Immature natural killer cell (primary cell): ENCODE data around the gene ZMYND11. TPM values are rescaled to one million over a fixed set of nuclear protein-coding genes. Genes with fewer than 3 reads are reported as not detected.
A peak's percentile ranks its signal among the peaks of the same experiment; 100 is the strongest.

ENCODE experiments used
- DNase-seq, 3 donors: peaks; one replicate each; pipeline ENCODE4 v3.0.0; 2022; ENCODE audit warnings: mixed read lengths in 1 of 3
- H3K27ac Mint-ChIP-seq, 6 donors: one replicate each; pipeline ENCODE4 v1.8.0; 2020; ENCODE audit warnings: mixed read lengths in 6 of 6, mild to moderate bottlenecking in 5 of 6, inconsistent platforms in 4 of 6, moderate library complexity in 3 of 6
- H3K27me3 Mint-ChIP-seq, 3 donors: one replicate each; pipeline ENCODE4 v1.8.0; 2020 to 2021; ENCODE audit warnings: low read depth in 3 of 3, mild to moderate bottlenecking in 3 of 3, mixed read lengths in 3 of 3, moderate library complexity in 3 of 3, inconsistent platforms in 1 of 3
- H3K36me3 Mint-ChIP-seq, 3 donors: one replicate each; pipeline ENCODE4 v1.8.0; 2020; ENCODE audit warnings: mixed read lengths in 3 of 3, inconsistent platforms in 2 of 3, mild to moderate bottlenecking in 2 of 3
- H3K4me1 Mint-ChIP-seq, 2 donors: one replicate each; pipeline ENCODE4 v1.8.0; 2020; ENCODE audit warnings: inconsistent platforms in 2 of 2, mild to moderate bottlenecking in 2 of 2, mixed read lengths in 2 of 2, moderate library complexity in 1 of 2
- H3K4me3 Mint-ChIP-seq, 5 donors: one replicate each; pipeline ENCODE4 v1.8.0; 2020; ENCODE audit warnings: mild to moderate bottlenecking in 5 of 5, mixed read lengths in 5 of 5, inconsistent platforms in 3 of 5, moderate library complexity in 3 of 5
- H3K9me3 Mint-ChIP-seq, 6 donors: one replicate each; pipeline ENCODE4 v1.8.0; 2020; ENCODE audit warnings: mild to moderate bottlenecking in 6 of 6, mixed read lengths in 6 of 6, inconsistent platforms in 4 of 6, moderate library complexity in 3 of 6
- polyA plus RNA-seq, 3 donors: library from polyadenylated mRNA; unstranded; fragments of 300-500 nt; fragmentation: Illumina TruSeq; gene quantifications; one replicate each; pipeline ENCODE4 v1.2.3, GENCODE V29; 2021

The ZMYND11 gene
- polyA plus RNA-seq, 3 donors from 2014 or later, result 24.4 to 58.9 (median 29.4) TPM

DNA sequence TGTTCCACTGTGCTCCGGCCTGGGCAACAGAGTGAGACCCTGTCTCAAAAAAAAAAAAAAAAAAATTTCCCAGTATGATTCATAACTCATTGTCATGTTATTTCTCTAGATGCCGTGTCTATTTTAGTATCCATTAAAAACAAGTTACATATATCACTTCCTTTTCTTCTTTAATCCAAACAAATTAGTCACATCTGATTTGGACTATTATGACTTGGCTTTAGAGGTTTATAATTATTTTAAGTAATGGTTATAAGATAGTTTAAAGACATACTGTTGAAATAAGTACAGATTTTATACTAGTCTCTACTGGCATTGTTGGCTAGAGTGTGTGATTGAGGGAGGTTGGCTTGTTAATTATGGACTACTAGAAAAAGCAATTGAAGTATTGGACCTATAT is 53.3 kb downstream of the ZMYND11 start:
- Mint-ChIP-seq H3K27ac (no peak overlapping the region), H3K36me3 (peaks cover 14 to 19% (median 17%) of the 10 kb centered on the region in 3 donors)

GRCh38 chr10:190216-190615 is 55.0 kb downstream of the ZMYND11 start:
- Mint-ChIP-seq H3K4me3 (no peak overlapping the region), H3K27me3 (no peaks in the 10 kb centered on the region), H3K4me1 (peaks cover 19 to 45% of the 10 kb centered on the region in 2 donors), H3K9me3 (no peaks in the 10 kb centered on the region), H3K36me3 (peaks cover 0 to 5% (median under 1%) of the 10 kb centered on the region in 3 donors), H3K27ac (peak overlapping the region in 1 of 6 donors; percentile 20)
- no peak for DNase-seq

More for the DNA sequence above, 53.3 kb downstream of the ZMYND11 start:
- DNase-seq, result no peak
- H3K4me3 Mint-ChIP-seq, result no peak overlapping the region
- H3K9me3 Mint-ChIP-seq, result peaks cover 0 to 4% (median 0%) of the 10 kb centered on the region in 6 donors
- H3K27me3 Mint-ChIP-seq, result no peaks in the 10 kb centered on the region
- H3K4me1 Mint-ChIP-seq, result peaks cover 24 to 49% of the 10 kb centered on the region in 2 donors

DNA sequence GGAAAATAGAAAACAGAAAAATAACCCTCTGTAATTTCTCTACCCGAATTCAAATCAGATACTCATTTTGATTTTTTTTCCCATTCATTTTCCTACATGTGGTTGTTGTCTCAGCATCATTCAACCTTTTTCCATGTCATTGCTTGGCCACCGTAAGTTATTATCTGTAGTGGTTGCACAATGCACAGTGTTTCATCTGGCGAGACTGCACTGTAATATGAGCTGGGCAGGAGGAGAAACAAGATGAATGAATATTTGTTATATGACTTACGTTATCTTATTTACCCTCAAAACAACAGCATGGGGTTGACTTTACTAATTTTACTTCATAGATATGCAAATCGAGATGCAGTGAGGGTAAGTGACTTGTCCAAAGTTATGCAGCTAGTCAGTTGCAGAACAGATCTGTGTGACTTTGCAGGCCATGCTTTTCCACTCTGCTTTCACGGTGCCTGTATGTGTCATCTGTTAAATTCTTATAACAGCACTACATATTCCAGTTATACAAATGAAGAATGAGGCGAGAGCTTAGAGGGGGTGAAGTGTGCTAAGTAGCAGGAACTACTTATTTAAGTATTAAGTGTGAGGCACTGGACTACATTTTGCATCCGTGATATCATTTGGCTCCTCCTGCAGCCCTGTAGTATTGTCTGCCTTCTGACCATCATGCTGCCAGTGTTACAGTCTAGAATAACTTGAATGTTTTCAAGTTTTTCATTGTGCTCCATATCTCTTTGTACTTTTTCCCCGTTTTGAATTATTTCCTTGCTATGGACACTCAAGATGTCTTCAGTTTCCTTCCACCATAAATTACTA is 56.7 kb downstream of the ZMYND11 start:
- Mint-ChIP-seq H3K9me3 (no peaks in the 10 kb centered on the region), H3K4me1 (peaks cover 16 to 43% of the 10 kb centered on the region in 2 donors), H3K4me3 (no peak overlapping the region), H3K27ac (peak overlapping the region in 3 of 6 donors; percentile 5 to 34 (median 21)), H3K27me3 (no peaks in the 10 kb centered on the region), H3K36me3 (peaks cover 0 to 4% (median 0%) of the 10 kb centered on the region in 3 donors)
- DNase-seq, result no peak

DNA sequence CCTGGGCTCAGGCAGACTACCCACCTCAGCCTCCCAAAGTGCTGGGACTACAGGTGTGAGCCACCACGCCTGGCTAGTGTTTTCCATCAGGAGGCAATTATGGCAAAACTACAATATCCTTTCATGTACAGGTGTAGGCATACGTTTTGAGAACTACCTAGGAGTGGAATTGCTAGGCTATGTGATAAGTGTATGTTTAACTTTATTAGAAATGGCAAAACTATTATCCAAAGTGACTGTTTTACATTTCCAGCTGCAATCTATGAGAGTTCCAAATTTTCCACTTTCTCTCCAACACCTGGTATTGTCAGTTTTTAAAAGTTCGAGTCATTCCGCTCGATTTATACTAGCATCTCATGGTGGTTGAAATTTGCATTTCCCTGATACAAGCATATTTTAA is 59.0 kb downstream of the ZMYND11 start:
- peaks cover 0 to 4% (median 0%) of the 10 kb centered on the region in 3 donors for H3K36me3 Mint-ChIP-seq
- H3K9me3 Mint-ChIP-seq, result no peaks in the 10 kb centered on the region
- peaks cover 0 to 2% (median 0%) of the 10 kb centered on the region in 3 donors for H3K27me3 Mint-ChIP-seq
- no peak for DNase-seq
- no peak overlapping the region for H3K4me3 Mint-ChIP-seq
- H3K27ac Mint-ChIP-seq, result no peak overlapping the region
- H3K4me1 Mint-ChIP-seq, result peaks cover 12 to 43% of the 10 kb centered on the region in 2 donors

- no peak for DNase-seq
- no peaks in the 10 kb centered on the region for H3K36me3 Mint-ChIP-seq
- H3K27me3 Mint-ChIP-seq, result peaks cover 0 to 3% (median 0%) of the 10 kb centered on the region in 3 donors
- no peak overlapping the region for H3K27ac Mint-ChIP-seq
- peaks cover 20 to 41% of the 10 kb centered on the region in 2 donors for H3K4me1 Mint-ChIP-seq
- no peaks in the 10 kb centered on the region for H3K9me3 Mint-ChIP-seq
- H3K4me3 Mint-ChIP-seq, result no peak overlapping the region
These were observed 65.2 kb downstream of the ZMYND11 start for GRCh38 chr10:200405-200804.

GRCh38 chr10:201328-201771 is 66.1 kb downstream of the ZMYND11 start:
- peaks cover 22 to 49% of the 10 kb centered on the region in 2 donors for H3K4me1 Mint-ChIP-seq
- no peak overlapping the region for H3K4me3 Mint-ChIP-seq
- H3K9me3 Mint-ChIP-seq, result no peaks in the 10 kb centered on the region
- H3K36me3 Mint-ChIP-seq, result no peaks in the 10 kb centered on the region
- H3K27me3 Mint-ChIP-seq, result peaks cover 0 to 4% (median 0%) of the 10 kb centered on the region in 3 donors
- peak overlapping the region in 1 of 6 donors; percentile 78 for H3K27ac Mint-ChIP-seq
- no peak for DNase-seq

DNA sequence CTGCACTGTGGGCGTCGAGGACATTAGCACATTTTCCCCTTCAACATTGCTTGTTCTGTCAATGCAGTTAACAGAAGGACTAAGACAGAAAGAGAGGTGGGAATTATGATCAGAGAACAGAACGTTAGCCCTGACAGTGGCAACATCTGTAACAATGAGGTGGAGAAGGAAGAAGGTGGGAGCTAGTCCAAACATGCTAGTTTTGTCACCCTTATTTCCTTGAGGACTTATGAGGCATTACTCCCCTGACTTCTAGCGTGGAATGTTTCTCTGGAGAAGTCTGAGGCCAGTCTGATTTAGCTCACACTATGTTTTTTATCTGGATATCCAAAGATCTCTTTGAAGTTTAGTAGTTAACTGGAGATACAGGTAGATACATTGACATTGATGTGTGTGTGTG is 73.4 kb downstream of the ZMYND11 start:
- peaks cover 0 to 8% (median 6%) of the 10 kb centered on the region in 3 donors for H3K36me3 Mint-ChIP-seq
- H3K27me3 Mint-ChIP-seq, result peaks cover 0 to 2% (median 2%) of the 10 kb centered on the region in 3 donors
- peaks cover 15 to 30% of the 10 kb centered on the region in 2 donors for H3K4me1 Mint-ChIP-seq
- H3K4me3 Mint-ChIP-seq, result no peak overlapping the region
- no peaks in the 10 kb centered on the region for H3K9me3 Mint-ChIP-seq
- no peak for DNase-seq
- no peak overlapping the region for H3K27ac Mint-ChIP-seq

DNA sequence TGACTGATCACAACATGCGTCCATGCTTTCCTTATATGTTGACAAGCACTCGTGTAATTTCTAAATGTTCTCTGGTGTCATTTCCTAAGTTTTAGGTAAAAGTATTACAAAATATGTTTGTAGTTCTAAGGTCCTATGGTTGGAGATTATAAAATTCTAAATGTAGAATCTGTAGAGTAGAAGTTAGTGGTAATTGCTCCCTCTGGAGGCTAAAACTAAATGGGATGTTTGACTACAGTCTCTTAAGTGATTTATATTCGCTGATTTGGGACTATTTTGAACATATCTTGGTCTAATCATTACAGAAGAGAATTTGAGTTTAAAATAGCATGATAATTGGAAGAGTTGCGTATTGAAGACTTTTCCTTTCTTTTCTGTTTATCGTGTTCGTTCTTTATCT is 74.1 kb downstream of the ZMYND11 start:
- Mint-ChIP-seq H3K4me1 (peaks cover 9 to 23% of the 10 kb centered on the region in 2 donors), H3K27me3 (peaks cover 0 to 2% (median 2%) of the 10 kb centered on the region in 3 donors), H3K9me3 (no peaks in the 10 kb centered on the region), H3K27ac (no peak overlapping the region), H3K4me3 (no peak overlapping the region), H3K36me3 (peaks cover 0 to 8% (median 6%) of the 10 kb centered on the region in 3 donors)
- DNase-seq, result no peak

GRCh38 chr10:210297-210696 is 75.0 kb downstream of the ZMYND11 start:
- H3K36me3 Mint-ChIP-seq, result peaks cover 0 to 8% (median 6%) of the 10 kb centered on the region in 3 donors
- H3K4me1 Mint-ChIP-seq, result peaks cover 4 to 13% of the 10 kb centered on the region in 2 donors
- H3K4me3 Mint-ChIP-seq, result no peak overlapping the region
- no peak for DNase-seq
- no peak overlapping the region for H3K27ac Mint-ChIP-seq
- peaks cover 0 to 2% (median 2%) of the 10 kb centered on the region in 3 donors for H3K27me3 Mint-ChIP-seq
- H3K9me3 Mint-ChIP-seq, result no peaks in the 10 kb centered on the region

DNA sequence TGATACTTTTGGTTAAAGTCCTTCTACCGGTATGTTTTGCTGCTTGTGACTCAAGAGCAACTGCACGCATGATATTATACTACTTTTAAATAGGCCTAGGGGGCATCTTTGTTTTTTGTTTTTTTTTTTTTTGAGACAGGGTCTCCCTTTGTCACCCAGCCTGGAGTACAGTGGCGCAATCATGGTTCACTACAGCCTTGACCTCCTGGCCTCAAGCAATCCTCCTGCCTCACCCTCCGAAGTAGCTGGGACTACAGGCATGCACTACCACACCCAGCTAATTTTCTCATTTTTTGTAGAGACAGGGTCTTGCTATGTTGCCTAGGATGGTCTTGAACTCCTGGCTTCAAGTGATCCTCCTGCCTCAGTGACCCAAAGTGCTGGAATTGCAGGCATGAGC is 80.2 kb downstream of the ZMYND11 start:
- Mint-ChIP-seq H3K4me1 (peaks cover 20 to 30% of the 10 kb centered on the region in 2 donors), H3K4me3 (no peak overlapping the region), H3K36me3 (peaks cover 0 to 3% (median 3%) of the 10 kb centered on the region in 3 donors), H3K27me3 (no peaks in the 10 kb centered on the region), H3K27ac (no peak overlapping the region), H3K9me3 (no peaks in the 10 kb centered on the region)
- DNase-seq, result no peak

- no peak for DNase-seq
- H3K27ac Mint-ChIP-seq, result peak overlapping the region in 2 of 6 donors; percentile 5 to 52
- peaks cover 30 to 49% of the 10 kb centered on the region in 2 donors for H3K4me1 Mint-ChIP-seq
- peaks cover 0 to 1% (median 0%) of the 10 kb centered on the region in 3 donors for H3K27me3 Mint-ChIP-seq
- no peaks in the 10 kb centered on the region for H3K9me3 Mint-ChIP-seq
- peak overlapping the region in 2 of 5 donors; percentile 12 to 23 for H3K4me3 Mint-ChIP-seq
- peaks cover 0 to 4% (median 0%) of the 10 kb centered on the region in 3 donors for H3K36me3 Mint-ChIP-seq
These were observed 83.5 kb downstream of the ZMYND11 start for GRCh38 chr10:218798-219197.

DNA sequence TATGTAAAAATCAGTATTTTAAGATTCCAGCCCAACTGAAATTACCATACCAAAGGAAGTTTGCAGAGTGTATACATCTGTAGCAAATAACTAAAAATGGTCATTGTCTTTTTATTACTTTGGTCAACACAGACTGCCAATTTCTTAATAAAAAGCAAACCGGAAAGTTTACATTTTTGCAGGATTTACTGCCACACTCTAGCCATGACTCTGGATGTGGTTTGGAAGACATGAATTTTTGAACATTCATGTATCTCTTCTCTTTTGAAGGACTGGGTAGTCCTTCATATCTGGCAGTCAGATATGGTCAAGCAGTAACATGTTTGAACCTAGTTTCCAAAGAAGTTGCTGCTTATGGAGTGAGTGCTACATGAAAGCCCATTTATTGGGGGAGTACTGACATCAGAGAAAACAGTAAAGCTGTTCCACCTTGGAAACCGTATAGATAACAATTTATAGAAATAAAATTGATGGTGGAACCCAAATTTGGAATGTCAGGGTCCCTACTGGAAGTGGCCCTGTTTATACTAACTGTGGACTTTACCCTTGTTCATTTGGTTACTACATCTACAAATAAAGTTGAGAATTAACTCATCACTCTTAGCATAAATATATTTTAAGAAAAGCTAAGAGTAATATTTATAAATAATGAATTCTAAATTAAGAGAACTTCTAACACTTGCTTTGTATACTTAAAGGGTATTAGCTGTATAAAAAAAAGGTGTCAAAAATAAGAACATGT is 84.6 kb downstream of the ZMYND11 start:
- H3K27me3 Mint-ChIP-seq, result peaks cover 0 to 1% (median 0%) of the 10 kb centered on the region in 3 donors
- H3K4me3 Mint-ChIP-seq, result no peak overlapping the region
- H3K36me3 Mint-ChIP-seq, result peaks cover 0 to 4% (median 0%) of the 10 kb centered on the region in 3 donors
- no peak overlapping the region for H3K27ac Mint-ChIP-seq
- H3K9me3 Mint-ChIP-seq, result no peaks in the 10 kb centered on the region
- DNase-seq, result no peak
- peaks cover 30 to 49% of the 10 kb centered on the region in 2 donors for H3K4me1 Mint-ChIP-seq

DNA sequence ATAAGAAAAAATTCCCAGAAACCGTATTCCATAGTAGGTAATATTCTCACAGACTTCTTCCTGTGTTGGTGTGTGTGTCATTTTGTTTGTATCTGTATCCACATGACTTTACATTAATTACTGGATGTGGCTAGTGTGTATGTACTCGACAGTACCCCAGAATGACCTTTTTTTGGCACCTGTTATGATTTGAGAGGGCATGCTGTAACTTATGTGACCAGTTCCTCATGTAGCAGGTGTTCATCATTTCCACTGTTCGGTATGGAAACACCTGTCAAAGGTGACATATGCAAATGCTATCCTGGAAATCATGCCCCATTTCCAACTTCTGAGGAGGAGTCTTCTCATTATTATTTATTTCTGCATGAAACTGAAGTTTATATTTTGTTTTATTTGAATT is 89.3 kb downstream of the ZMYND11 start:
- Mint-ChIP-seq H3K4me3 (no peak overlapping the region), H3K4me1 (peaks cover 28 to 49% of the 10 kb centered on the region in 2 donors), H3K27me3 (peaks cover 0 to 1% (median 0%) of the 10 kb centered on the region in 3 donors), H3K9me3 (no peaks in the 10 kb centered on the region), H3K36me3 (peaks cover 0 to 4% (median 0%) of the 10 kb centered on the region in 3 donors), H3K27ac (no peak overlapping the region)
- no peak for DNase-seq

GRCh38 chr10:226018-226417 is 90.8 kb downstream of the ZMYND11 start:
- H3K4me3 Mint-ChIP-seq, result no peak overlapping the region
- peaks cover 0 to 4% (median 0%) of the 10 kb centered on the region in 3 donors for H3K36me3 Mint-ChIP-seq
- H3K27ac Mint-ChIP-seq, result peak overlapping the region in 1 of 6 donors; percentile 22
- DNase-seq, result no peak
- peaks cover 0 to 1% (median 0%) of the 10 kb centered on the region in 3 donors for H3K27me3 Mint-ChIP-seq
- peaks cover 16 to 38% of the 10 kb centered on the region in 2 donors for H3K4me1 Mint-ChIP-seq
- H3K9me3 Mint-ChIP-seq, result no peaks in the 10 kb centered on the region
